HG02938 (cell line): ENCODE measurements around the gene DPM2.

Experiments
- ATAC-seq: cut with Tn5 transposase; IDR thresholded peaks from one replicate; pipeline ENCODE4 v1.9.1; 2021; ENCODE audit warnings: mild to moderate bottlenecking, moderate library complexity; ENCODE audit not compliant: unreplicated experiment

The DPM2 gene

DNA sequence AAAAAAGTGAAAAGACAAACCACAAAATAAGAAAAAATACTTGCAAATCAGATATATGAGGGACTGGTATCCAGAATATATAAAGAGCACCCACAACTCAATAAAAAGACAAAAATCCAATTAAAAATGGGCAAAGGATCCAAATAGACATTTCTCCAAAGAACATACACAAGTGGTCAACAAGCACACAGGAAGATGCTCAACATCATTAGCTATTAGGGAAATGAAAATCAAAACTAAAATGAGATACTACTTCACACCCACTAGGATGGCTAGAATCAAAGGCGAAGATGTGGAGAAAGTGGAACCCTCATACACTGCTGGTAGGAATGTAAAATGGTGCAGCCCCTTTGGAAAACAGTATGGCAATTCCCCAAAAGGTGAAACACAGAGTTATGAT, 21.1 kb upstream of the DPM2 start:
- ATAC-seq, result no peak

DNA sequence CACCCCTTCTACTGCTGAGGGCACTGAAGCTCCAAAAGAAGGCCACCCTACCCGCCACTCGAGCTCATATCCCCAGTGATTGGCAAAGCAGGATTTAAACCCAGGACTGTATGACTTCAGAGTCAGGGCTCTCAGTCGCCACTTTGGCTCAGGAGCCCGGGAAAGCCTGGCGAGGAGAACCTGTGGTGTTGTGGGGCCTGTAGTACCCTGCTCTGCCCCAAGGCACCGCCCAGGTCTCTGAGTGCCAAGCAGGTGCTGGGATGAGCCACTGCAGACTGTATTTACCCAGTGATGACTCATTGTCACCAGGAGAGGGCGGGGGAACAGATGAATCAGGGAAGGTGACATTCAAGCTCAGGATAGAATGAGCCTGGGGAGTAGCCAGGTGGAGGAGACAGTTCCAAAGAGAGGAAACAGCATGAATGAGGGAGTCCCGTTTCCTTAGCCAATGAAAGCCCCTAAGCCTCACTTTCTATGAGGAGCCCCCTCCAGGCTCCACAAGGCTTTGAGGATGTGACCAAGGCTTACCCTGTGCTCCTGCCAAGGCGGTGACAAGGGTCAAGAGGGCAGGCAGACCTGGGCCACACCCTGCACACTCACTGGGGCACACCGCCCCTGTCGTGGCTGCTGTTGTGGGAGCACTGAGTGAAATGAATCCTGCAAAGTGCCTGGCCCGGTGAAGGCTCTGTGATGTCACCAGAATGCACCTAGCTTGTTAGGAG, 17.8 kb upstream of the DPM2 start:
- no peak for ATAC-seq

DNA sequence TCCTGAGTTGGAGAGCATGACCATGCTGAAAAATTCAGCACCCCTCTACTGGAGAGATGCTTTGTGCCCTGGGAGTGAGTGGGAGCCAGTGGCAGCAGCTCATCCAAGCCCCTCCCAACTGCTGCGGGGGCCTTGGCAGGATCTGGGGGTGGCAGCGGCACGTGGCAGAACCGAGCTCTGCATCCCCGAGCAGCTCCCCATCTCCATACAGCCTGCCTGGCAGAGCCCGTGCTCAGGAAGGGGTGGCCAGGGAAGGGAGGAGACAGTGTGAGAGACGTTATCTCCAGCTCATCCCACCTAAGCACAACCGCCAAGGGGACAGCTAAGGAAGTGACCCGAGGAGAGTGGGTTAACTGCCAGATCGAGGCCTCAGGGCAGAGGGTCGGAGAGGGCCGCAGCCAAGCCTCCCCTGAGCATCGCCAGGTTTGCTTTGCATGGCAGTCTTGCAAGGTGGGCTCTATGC, 17.2 kb upstream of the DPM2 start:
- no peak for ATAC-seq

DNA sequence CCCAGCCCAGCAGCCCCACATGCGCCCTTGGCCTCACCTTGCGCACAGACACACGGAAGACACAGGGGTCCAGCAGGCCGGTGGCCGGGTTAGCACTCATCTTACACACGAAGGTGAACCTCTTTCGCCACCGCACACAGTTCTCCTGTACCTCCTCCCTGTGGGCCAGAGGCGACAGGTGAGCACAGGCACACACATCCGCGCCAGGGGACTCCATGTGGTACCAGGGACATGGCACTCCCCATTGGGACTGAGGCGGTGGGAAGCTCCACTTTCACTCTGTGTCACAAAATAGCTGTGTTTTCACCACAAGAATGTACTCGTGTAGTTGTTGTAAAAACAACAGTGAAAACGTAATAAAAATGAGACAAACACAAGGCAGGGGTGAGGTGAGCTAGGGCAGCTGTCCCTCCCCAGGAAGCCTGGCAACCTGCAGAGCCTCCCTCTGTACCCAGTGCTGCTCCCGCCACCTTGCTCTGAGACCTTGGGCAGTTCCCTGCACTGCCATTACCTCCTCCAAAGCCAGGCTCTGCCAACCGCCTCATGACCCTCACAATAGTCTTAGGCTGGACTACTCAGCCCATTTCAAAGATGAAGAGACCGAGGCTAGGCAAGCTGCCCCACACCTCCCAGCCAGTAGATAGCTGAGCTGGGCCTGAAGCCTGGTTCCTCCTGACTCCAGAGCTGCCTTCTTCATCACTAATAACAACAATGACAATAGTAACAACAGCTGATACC, 16.3 kb upstream of the DPM2 start:
- ATAC-seq, result no peak

DNA sequence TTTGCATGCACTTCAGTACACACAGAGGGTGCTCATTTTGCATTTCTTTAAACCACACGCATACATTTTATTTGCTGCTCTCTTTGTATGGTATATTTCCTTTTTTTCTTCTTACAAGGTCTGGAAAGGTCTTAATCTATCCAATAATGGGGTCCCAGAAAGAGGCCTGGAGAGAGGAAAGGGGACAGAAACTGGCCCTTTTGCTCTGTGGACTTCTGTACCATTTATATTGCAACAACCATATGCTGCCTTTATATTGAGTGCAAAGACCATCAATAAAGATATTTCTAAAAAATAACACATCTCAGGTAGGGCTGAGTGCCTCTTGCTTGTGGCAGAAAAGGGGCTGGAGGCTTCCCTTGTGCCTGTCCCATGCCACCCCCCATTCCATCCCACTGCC, 15.5 kb upstream of the DPM2 start:
- no peak for ATAC-seq

DNA sequence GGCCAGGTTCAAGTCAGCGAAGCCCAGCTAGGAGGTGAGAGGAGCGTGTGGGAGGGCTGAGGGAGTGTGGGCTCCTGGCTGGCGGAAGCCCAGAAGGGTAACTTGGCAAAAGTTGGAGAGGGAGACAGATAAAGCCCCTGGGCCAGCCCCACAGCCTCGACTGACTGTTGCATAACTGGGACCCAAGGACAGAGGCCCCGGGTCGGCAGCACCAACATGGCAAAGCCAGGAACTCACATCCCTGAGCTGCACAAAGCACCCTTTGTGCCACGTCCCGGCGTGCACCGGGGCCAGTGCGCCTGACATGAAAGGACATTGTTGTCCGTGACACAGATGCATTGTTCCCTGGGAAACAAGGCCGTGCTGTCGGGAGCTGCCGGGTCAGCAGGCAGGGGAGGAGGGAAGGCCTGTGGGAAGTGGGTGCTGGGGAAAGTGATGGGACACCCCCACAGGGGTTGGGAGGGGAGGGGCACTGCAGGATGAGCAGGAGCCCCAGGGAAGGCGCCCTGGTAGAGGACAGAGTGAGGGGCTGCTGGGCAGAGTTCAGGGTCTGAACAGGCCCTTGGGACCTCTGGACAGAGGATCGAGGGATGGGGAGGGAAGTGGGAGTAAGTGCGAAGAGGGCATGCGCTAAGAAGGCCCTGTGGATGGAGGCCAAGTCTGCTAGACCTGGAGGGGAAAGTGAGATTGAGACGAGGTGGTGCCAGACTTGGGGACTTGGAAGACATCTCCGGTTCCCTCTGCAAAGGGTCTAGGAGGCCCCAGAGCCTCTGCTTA, 13.0 kb upstream of the DPM2 start:
- ATAC-seq, result no peak

DNA sequence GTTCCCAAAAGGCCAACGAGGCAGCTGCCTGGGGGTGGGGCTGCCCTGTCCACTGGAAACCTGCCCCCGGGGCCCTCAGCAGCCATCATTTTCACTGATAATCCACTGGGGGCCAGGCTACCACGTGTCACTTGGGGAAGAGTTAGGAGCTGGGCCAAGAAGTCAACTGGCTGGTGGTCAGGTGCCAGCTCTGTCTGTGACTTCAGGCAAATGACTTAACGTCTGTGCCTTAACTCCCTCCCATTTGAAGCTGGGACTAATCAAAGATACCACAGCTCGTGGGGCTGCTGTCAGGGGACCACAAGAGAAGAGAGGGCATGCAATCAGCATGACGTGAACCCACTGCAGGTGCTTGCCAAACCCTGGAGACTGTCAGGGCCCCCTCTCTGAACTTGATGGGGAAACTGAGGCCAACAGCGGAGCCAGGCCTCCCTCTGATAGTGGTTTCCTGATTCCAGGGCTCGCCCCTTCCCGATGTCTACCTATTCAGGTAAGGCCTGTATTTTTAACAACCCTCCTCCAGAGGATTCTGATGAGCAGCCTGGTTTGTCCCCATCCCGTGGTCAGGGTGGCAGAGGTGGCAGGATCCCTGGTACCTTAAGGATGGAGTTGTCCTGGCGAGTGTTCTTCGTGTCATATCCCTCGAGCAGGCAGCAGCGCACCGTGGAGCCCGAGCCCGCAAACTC, 12.3 kb upstream of the DPM2 start:
- ATAC-seq, result no peak

DNA sequence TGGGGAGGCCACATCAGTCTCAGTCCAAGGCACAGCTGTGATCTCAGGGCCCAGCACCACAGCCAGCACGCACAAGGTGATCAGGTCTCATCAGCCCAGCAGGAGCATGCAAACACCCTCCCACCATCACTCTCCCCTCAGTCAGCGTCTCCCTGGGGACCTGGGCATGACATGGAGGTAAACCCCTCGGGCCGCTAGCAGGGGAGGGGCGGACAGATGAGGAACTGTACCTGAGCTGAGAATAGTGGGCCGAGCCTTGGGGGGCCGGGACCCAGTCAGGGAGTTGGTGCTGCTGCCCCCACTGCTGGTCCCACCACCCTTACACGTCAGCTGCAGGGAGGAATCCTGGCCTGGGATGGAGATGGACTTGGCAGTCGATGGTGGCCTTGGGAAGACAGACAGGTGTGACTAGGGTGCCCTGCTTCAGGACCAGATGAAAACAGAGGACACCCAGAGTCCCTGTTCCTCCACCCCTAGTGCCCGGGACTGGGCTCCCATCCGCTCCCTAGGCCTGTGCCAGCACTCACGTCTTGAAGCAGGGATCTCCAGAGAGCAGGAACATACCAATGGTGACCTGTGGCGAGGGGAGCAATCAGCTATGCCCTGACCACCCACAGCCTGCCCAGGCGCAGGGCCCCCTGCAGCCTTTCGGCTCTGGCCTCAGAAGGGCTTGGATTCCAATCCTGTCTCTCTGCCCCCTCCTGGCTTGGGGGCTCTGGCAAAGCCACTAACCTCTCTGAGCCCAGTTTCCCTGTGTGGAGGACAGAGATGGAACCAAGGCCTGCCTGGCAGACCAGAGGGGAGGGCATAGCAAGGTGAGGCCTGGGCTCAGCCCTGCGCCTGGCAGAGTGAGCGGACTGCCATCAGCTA, 10.4 kb upstream of the DPM2 start:
- ATAC-seq, result no peak

DNA sequence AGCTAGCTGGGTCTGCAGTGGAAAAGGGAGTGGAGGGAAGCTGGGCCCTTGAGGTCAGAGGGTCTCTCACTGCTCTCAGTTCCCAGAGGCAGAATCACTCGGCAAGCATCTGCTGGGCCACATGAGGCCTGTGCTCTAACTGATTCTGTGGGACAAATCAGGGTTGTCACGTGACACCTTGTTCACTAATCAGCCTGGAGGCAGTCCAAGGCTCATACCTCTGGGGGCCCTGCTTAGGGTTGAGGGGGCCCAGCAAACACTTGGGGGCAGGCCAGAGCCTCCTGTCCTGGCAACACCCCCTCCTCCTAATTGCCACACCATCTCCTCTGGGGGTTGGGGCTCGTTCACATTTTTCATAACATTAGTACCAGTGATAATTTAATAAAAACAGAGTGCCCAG, 9.1 kb upstream of the DPM2 start:
- no peak for ATAC-seq

DNA sequence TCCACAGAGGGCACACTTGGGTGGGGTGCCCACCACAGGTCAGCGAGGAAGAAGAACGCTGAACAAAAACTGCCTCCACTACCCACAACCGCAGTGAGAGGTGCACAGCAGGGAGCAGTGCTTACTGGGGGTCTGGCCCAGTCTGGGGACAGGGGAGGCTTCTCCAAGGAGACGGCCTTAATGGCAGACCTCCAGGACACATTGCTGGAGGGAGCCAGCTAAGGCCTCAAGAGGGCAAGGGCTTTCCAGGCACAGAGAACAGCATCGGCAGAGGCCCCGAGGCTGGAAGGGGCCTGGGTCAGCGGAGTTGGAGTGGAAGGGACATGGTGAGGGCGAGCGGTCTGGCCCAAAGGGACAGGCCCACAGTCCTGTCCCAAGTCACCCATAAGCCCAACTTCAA, 8.3 kb upstream of the DPM2 start:
- no peak for ATAC-seq

DNA sequence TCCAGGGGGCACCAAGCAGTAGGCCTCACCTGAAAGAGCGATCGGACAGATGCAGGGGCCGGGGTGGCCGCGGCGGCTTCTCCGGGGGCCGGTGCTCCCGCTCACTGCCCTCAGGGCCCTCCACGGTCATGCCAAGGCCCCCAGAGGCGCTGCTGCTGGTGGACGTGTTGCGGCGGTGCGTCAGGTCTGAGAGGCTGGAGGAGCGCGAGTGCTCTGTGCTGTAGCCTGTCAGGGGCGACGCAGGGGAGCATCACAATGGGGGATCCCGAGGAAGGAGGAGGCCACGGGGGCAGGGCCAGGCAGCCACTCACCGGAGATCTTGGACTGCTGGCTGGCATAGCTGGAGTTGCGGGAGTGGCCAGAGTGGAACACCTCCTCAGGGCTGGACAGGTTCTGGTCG, 7.7 kb upstream of the DPM2 start:
- ATAC-seq, result no peak

DNA sequence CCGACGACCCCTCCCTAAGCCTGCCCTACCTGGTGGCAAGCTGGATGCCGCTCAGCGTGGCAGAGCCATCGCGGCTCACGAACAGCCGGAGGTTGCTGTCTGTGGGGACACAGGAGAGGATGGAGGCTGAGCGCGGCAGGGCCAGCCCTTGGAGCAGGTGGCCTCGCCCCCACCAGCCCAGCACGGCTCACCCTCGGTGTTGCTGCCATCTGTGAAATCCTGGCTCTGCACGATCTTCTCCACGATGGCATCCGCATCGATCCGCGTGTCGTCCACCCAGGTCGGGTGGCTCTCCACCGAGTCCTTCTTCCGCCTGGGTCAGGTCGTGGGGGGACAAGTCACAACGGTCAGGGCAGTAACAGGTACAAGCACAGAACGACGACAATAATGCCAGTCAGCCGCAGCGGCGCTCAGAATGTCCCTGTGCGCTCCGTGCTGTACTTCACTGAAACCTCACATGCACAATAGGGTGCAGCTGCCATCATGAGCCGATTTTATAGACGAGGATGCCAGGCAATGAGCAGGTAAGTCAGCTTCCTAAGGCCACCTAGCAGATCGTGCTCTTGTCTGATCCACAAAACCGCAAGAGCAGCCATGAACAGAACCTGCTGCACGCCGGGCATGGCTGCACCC, 7.0 kb upstream of the DPM2 start:
- no peak for ATAC-seq

DNA sequence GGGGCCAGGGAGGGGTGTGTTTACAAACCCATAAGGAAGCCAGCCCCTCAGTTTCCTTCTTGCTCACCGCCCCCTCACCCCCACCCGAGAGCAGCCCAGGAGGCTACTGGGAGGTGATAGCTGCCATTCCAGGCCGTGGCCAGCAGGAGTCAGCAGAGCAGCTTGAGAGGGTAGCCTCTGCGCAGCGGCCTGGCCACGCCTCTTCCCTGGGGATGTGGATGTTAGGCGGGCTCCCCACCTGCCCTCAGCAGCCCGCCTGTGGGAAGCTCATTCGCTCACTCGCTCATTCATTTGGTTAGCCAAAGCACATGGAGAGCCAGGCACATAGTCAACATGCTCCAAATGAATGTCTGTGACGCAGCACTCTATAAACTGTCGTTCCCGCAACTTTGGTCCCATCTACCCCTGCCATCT, 6.1 kb upstream of the DPM2 start:
- ATAC-seq, result no peak

DNA sequence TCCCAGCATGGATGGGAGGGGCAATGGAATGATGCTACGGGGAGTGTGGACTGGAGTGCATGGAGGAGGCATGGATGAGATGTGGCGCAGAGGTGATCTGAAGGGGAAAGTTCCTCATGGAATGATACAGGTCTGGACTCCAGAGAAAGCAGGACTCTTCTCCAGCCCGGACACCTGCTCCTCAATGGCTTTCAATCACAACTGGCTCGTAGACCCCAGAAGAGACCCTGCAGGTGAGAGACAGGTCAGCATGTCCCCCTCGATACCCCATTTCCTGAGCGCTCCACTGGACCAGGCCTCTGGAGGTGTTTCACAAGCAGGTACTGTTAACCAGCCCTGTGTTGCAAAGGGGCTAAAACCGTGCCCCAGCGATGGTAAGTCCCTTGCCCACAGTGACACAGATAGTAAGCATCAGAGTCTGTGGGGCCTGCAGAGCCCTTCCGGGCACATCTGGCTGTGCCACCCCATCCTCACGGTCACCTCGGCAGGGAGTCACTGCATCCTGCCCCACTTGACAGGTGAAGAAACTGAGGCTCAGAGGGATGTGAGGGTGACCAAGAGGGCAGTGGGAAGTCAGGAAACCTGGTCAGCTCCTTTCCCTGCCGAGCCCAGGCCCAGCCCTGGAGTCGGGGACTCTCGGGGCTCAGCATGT, 5.5 kb upstream of the DPM2 start:
- ATAC-seq, result no peak

DNA sequence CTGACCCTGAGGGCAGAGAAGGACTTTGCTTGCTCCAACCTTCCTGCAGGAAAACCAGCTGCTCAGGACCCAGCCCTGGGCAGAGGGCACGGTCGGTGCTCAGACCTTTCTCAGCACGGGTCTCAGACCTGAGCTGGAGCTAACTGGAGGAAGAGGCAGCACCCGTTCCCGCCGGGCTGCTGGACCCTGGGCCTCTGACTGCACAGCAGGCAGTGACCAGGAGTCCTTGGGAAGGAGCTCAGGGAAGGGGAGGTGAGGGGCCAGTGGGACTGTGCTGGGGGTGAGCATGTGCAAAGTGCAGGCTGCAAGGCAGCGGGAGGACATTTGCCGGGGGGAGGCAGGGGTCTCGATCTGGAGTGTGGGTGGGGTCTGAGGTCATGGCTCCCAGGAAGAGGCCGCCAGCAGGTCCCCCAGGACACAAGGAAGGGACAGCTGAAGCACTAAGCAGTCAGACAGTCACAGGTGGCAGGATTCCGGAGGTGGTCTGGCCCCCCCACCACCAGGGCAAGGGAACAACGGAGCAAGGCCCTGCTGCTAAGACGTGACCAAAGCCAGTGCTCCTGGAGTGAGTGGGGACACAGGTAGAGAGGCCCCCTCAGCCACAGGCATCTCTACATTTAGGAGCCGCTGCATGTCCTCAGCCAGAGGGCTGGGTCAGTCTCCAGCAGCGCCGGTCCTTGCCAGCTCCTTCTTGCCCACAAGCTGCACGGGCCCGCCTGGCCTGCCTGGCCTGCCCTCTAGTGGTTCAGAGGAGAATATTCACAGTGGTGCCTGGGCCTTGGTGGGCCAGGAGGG, 4.8 kb upstream of the DPM2 start:
- ATAC-seq, result no peak

DNA sequence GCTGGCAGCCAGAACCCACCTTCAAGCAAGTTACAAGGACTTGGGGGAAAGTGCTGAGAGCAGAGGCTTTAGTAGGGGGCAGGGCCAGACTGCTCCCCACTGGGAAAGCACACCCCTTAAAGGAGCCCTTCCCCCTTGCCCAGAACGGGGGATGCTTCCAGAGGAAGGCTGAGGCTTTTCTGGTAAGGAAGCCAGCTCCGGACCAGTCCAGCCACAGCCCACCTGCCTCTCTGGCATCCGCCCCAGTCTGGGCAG, 4.2 kb upstream of the DPM2 start:
- ATAC-seq, result no peak

DNA sequence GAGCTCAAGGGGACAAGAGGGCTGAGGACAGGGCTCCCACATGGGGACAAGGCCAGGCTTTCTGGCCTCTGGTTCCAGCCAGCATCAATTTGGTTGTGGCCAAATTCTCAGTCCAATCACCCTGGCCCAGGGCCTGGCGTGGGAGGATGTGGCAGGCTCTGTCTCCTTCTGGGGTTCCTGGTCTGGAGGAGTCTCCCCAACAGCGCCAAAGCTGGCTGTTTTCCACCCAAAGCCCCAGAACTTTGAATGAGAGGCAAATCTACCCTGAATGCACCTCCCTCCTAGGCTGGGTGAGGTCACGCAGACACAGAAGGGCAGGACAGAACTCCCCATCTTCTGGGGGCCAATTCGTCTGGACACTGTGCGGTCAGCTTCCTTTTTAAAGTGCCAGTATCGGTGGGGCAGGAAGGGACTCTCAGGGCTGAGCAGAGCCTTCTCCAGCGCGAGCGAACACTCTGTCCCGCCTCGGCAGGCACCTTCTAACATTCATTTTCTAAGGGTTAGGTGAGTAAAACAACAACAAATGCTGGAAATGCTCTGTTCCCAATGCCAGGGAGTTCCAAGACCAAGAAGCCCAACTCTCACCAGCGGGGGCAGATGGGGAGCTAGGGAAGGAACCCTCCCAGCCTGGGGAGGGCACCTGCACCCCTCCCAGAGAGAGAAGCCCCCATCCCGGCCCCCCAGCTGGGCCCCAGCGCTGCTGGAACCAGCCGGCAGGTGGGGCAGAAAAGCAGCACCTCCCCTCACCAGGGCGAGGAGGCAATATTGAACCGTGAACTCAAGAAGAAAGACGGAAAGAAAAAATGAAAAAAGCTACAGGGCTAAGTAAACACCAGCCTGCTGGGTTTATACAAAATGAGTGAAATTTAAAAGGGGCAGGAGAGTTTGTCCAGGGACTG, 3.7 kb upstream of the DPM2 start:
- no peak for ATAC-seq

DNA sequence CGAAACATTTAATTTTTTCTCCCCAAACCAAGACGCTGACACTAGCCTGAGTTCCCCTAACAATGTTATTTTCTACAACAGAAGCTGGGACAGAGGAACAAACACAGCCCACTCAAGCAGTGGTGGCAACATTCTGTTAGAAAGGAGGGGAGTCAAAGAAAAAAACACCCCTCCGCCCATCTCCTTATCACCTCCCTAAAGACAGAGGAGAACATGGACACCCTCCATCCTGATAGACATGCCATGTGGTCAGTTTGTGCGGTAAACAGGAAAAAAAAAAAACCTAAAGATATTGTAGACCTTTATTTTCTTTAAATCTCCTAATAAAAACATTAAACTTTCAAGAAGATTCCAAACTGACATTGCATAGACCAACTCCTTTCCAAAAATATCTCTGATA, 2.9 kb upstream of the DPM2 start:
- no peak for ATAC-seq
